BE2C (cell line): ENCODE measurements around the gene AMIGO2.
"Not testable (repeated sequence)": the region's sequence is repeated elsewhere in the genome, so short reads cannot be mapped to it uniquely, and the experiment has no call there.

Experiments used
- DNase-seq: peaks from one replicate; pipeline ENCODE4 v3.0.0-alpha.2; 2020
- H3K27me3 ChIP-seq: fragments of 250-450 bp; sonication (Bioruptor Pico); 2 replicates; pipeline ENCODE4 v1.5.1; 2020; ENCODE audit warnings: mild to moderate bottlenecking
- H3K36me3 ChIP-seq: fragments of 250-450 bp; sonication (Bioruptor Pico); 2 replicates; pipeline ENCODE4 v1.5.1; 2020; ENCODE audit warnings: mild to moderate bottlenecking
- H3K4me1 ChIP-seq: fragments of 250-450 bp; sonication (Bioruptor Pico); 2 replicates; pipeline ENCODE4 v1.5.1; 2020
- H3K4me3 ChIP-seq: 2 replicates; pipeline ENCODE4 v1.5.1; 2011; ENCODE audit warnings: low read depth, low read length
- H3K9me3 ChIP-seq: fragments of 250-450 bp; sonication (Bioruptor Pico); 2 replicates; pipeline ENCODE4 v1.5.1; 2020
- CTCF ChIP-seq: IDR thresholded peaks from 2 replicates; pipeline ENCODE4 v1.5.1; 2012; ENCODE audit warnings: mild to moderate bottlenecking, low read depth, low read length

AMIGO2 gene

GRCh38 chr12:47121146-47121545 lies 41.4 kb upstream of the AMIGO2 start:
- no peaks in the 10 kb centered on the region for H3K36me3 ChIP-seq
- H3K27me3 ChIP-seq = no peaks in the 10 kb centered on the region
- H3K4me3 ChIP-seq = no peak overlapping the region
- no peak for DNase-seq
- H3K4me1 ChIP-seq = no peaks in the 10 kb centered on the region
- TF ChIP-seq CTCF = no peak
- no peaks in the 10 kb centered on the region for H3K9me3 ChIP-seq

GRCh38 chr12:47120736-47121135 lies 41.0 kb upstream of the AMIGO2 start:
- Histone ChIP-seq H3K9me3 (no peaks in the 10 kb centered on the region), H3K27me3 (no peaks in the 10 kb centered on the region), H3K4me1 (no peaks in the 10 kb centered on the region), H3K4me3 (no peak overlapping the region), H3K36me3 (no peaks in the 10 kb centered on the region)
- no peak for DNase-seq
- no peak for TF ChIP-seq CTCF

GRCh38 chr12:47117305-47117704 lies 37.5 kb upstream of the AMIGO2 start:
- DNase-seq, H3K9me3 ChIP-seq, H3K36me3 ChIP-seq, H3K4me3 ChIP-seq, H3K4me1 ChIP-seq, H3K27me3 ChIP-seq: not testable (repeated sequence)

- DNase-seq = no peak
- Histone ChIP-seq H3K4me1 (no peaks in the 10 kb centered on the region), H3K9me3 (no peaks in the 10 kb centered on the region), H3K27me3 (no peaks in the 10 kb centered on the region; the same call in 1 of the 2 replicates), H3K36me3 (no peaks in the 10 kb centered on the region), H3K4me3 (no peak overlapping the region)
- TF ChIP-seq CTCF = no peak
Measured at GRCh38 chr12:47114481-47114892, 34.7 kb upstream of the AMIGO2 start.

GRCh38 chr12:47112679-47113078 lies 32.9 kb upstream of the AMIGO2 start:
- no peak for DNase-seq
- Histone ChIP-seq H3K27me3 (no peaks in the 10 kb centered on the region; the same call in 1 of the 2 replicates), H3K4me1 (no peaks in the 10 kb centered on the region), H3K9me3 (no peaks in the 10 kb centered on the region), H3K36me3 (no peaks in the 10 kb centered on the region), H3K4me3 (no peak overlapping the region)
- no peak for TF ChIP-seq CTCF

GRCh38 chr12:47111854-47112253 lies 32.1 kb upstream of the AMIGO2 start:
- Histone ChIP-seq H3K27me3 (no peaks in the 10 kb centered on the region; the same call in 1 of the 2 replicates), H3K4me1 (no peaks in the 10 kb centered on the region), H3K4me3 (no peak overlapping the region), H3K36me3 (no peaks in the 10 kb centered on the region), H3K9me3 (no peaks in the 10 kb centered on the region)
- no peak for DNase-seq
- no peak for TF ChIP-seq CTCF

- Histone ChIP-seq H3K4me3 (no peak overlapping the region), H3K27me3 (peaks cover 1% of the 10 kb centered on the region; the same call in 1 of the 2 replicates), H3K4me1 (no peaks in the 10 kb centered on the region), H3K36me3 (no peaks in the 10 kb centered on the region), H3K9me3 (no peaks in the 10 kb centered on the region)
- no peak for DNase-seq
- no peak for TF ChIP-seq CTCF
Measured at GRCh38 chr12:47111392-47111778, 31.6 kb upstream of the AMIGO2 start.
